GM18867 (cell line): Measurements from ENCODE around the gene FCRL6.

ENCODE experiments used
- ATAC-seq: cut with Tn5 transposase; IDR thresholded peaks from one replicate; pipeline ENCODE4 v1.9.1; 2021; ENCODE audit warnings: mild to moderate bottlenecking, moderate library complexity; ENCODE audit not compliant: unreplicated experiment

FCRL6 gene

GRCh38 chr1:159802111-159802510 lies at the start of gene FCRL6:
Gene FCRL6 (plus strand): TSS chr1:159802360. CDS start chr1:159802425, 65 bp downstream.
- ATAC-seq, result no peak

GRCh38 chr1:159753386-159753785 lies 48.8 kb upstream of the FCRL6 start:
- no peak for ATAC-seq

- no peak for ATAC-seq
These were observed 46.6 kb upstream of the FCRL6 start for GRCh38 chr1:159755451-159756007.

- no peak for ATAC-seq
These were observed 45.8 kb upstream of the FCRL6 start for GRCh38 chr1:159756397-159756796.

GRCh38 chr1:159763686-159764085 lies 38.5 kb upstream of the FCRL6 start:
- ATAC-seq, result no peak

- no peak for ATAC-seq
These were observed 36.4 kb upstream of the FCRL6 start for GRCh38 chr1:159765806-159766205.

- ATAC-seq, result no peak
These were observed 30.8 kb upstream of the FCRL6 start for GRCh38 chr1:159771127-159771895.

- no peak for ATAC-seq
These were observed 27.7 kb upstream of the FCRL6 start for GRCh38 chr1:159774465-159774864.

- ATAC-seq, result no peak
These were observed 26.4 kb upstream of the FCRL6 start for GRCh38 chr1:159775716-159776115.

- ATAC-seq, result no peak
These were observed 23.9 kb upstream of the FCRL6 start for GRCh38 chr1:159778266-159778665.

GRCh38 chr1:159779403-159779851 lies 22.7 kb upstream of the FCRL6 start:
- no peak for ATAC-seq

- peak; percentile 99 for ATAC-seq
These were observed 21.3 kb upstream of the FCRL6 start, which contains the start of gene DUSP23 for GRCh38 chr1:159780583-159781582. Gene DUSP23 (plus strand): TSS chr1:159780962. CDS start chr1:159781101, 139 bp downstream.

GRCh38 chr1:159781992-159782391 lies 20.2 kb upstream of the FCRL6 start:
- no peak for ATAC-seq

- ATAC-seq, result no peak
These were observed 18.4 kb upstream of the FCRL6 start for GRCh38 chr1:159783724-159784123.

GRCh38 chr1:159786465-159786864 lies 15.7 kb upstream of the FCRL6 start:
- ATAC-seq, result no peak

GRCh38 chr1:159786966-159787365 lies 15.2 kb upstream of the FCRL6 start:
- no peak for ATAC-seq

GRCh38 chr1:159790237-159790917 lies 11.8 kb upstream of the FCRL6 start:
- no peak for ATAC-seq

- ATAC-seq, result no peak
These were observed 11.1 kb upstream of the FCRL6 start for GRCh38 chr1:159791031-159791430.

GRCh38 chr1:159791461-159791860 lies 10.7 kb upstream of the FCRL6 start:
- ATAC-seq, result no peak

- ATAC-seq, result no peak
These were observed 6.6 kb upstream of the FCRL6 start for GRCh38 chr1:159795534-159795933.

- ATAC-seq, result no peak
These were observed 3.3 kb upstream of the FCRL6 start for GRCh38 chr1:159798893-159799292.
